Erythroblast (primary cell): ENCODE data around the gene KICS2.
"Not testable (repeated sequence)": the region's sequence is repeated elsewhere in the genome, so short reads cannot be mapped to it uniquely, and the experiment has no call there.

Experiments used
- DNase-seq, 2 experiments: peaks; one replicate each; lab custom pipeline; 2025; lab: John Stamatoyannopoulos, UW
- GATA1 ChIP-seq: IDR thresholded peaks from 2 replicates; pipeline ENCODE4 v1.6.1; 2011; ENCODE audit warnings: low read depth, mild to moderate bottlenecking, control low read depth, low read length, moderate library complexity
- POLR2A ChIP-seq: IDR thresholded peaks from 2 replicates; pipeline ENCODE4 v1.6.1; 2011; ENCODE audit warnings: mild to moderate bottlenecking, low read length

KICS2 gene

GRCh38 chr12:64203036-64203435, 19.1 kb downstream of the KICS2 start:
- TF ChIP-seq POLR2A (no peak), GATA1 (no peak)
- no peak for DNase-seq

DNA sequence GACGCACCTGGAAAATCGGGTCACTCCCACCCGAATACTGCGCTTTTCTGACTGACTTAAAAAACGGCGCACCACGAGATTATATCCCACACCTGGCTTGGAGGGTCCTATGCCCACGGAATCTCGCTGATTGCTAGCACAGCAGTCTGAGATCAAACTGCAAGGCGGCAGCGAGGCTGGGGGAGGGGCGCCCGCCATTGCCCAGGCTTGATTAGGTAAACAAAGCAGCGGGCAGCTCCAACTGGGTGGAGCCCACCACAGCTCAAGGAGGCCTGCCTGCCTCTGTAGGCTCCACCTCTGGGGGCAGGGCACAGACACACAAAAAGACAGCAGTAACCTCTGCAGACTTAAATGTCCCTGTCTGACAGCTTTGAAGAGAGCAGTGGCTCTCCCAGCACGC, 26.3 kb downstream of the KICS2 start:
- not testable (repeated sequence) for DNase-seq

DNA sequence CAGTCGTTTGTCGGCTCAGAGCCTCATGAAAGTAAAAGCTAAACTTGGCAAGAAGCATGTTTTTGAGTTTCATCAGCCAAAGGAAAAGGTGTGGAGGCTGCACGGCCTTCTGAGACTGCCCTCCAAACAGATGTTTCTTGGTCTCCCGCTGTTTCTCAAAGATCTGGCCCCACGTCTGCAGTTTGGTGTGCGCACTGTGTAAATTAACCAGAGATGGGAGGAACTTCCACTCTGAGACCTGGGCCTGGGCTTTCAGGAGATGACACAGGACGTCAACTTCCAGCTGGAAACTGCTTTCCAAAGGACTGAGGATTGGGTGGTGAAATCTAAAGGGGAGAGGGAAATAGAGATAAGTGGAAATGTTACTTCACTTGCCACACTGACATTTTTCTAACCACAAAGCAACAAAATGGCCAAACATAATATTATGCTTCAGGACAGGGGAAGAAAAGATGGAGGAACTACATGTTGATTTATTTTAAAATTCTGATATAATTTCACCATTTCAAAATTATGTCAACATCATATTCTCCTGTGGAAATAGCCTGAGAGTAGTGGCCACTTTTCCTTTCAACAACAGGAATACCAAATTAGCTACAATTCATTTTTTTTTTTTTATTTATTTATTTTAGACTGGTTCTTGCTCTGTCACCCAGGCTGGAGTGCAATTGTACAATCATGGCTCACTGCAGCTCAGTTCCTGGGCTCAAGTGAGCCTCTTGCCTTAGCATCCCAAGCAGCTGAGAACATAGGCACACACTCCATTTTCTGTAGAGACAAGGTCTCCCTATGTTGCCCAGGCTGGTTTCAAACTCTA, 27.6 kb downstream of the KICS2 start:
- TF ChIP-seq GATA1 (no peak), POLR2A (no peak)
- no peak for DNase-seq

DNA sequence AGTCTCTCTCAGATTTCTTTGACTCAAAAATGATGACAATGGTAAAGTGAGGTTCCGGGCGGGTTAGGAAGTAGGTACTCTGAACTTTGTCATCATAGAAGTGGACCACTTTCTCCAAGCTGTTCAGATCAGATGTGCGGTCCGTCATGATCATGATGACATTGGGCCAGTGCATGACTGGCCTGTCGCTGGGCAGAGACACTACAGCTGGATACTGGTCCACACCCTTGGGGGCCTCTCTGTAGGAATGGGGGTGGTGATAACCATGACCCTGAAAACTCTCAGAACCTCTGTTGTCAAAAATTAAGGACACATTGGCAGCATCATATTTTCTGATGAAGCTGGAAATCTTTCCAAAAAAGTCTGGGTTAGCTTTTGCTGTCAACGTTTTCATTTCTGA, 28.2 kb downstream of the KICS2 start:
- DNase-seq, result no peak
- TF ChIP-seq POLR2A (no peak), GATA1 (no peak)

DNA sequence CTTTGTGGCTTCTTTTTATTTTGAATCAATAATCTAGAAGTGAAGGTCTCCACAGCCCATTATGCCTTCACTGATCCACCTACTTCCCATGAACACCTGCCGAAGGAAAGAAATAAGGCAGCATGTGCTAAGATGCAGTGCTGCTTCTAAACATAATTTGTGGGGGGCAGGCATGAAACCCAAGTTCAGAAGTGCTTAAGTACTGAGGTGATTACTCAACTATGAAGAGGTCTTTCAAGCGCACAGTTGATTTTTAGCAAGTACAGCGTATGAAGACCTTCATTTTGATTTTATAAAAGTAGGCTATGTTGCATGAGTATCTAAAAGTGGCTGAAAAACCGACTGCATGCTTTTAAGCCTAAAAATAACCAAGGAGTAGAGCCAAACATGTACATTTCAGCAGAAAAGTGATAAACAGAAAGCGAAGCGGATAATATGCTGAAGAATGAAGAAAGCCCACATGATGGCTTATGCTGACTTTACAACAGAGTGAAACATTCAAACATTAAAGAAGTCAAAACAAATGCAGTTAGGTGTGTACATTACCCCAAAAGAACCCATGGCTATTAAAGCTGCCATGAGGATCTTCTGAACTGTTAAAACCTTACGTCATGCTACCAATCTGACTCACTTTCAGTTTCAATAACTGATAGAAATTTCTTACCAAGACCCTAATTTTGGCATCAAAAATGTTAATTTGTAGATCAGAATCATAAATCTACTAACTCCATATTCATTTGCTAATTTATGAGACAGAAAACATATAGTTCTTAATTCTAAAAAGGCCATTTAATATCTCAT, 29.3 kb downstream of the KICS2 start:
- DNase-seq, result no peak

GRCh38 chr12:64190140-64190539, 32.0 kb downstream of the KICS2 start:
- no peak for TF ChIP-seq GATA1
- TF ChIP-seq POLR2A, result no peak
- DNase-seq, result no peak

More for the DNA sequence above, 29.3 kb downstream of the KICS2 start:
- TF ChIP-seq GATA1 (no peak), POLR2A (no peak)

DNA sequence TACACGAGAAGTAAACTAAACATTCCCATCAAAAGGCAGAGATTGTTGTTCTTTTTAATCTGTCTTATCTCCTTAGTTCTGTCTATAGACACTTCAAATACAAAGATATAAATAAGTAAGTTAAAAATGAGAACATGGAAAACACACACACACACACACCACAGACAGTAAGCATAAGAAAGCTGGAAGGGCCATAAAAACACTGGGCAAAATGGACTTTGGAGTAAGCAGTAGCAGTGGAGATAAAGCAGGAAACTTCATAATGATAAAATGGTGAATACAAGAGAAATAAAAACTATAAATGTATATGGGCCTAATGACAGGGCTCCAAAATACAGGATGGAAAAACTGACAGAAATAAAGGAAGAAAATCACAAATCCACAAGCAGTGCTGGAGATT, 32.6 kb downstream of the KICS2 start:
- no peak for DNase-seq
- TF ChIP-seq GATA1, result no peak
- no peak for TF ChIP-seq POLR2A

DNA sequence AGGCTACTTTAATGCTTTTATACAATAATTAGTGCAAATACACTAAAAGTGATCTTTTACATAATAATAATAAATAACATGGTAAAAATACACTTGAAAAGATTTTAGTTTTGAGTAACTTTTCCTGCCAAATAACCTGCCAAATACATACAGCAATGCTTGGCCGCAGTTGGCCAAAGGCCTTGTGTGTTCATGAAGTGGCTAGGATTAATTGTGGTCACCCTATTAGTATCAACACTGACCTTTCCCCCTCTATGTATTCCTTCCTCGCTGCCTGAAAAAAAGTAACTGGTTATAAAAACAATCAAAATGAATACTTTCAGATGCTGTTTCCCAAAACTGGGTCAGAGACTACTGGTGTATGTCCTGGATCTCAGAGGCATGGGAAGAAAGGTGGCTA, 34.3 kb downstream of the KICS2 start:
- no peak for DNase-seq
- TF ChIP-seq GATA1 (no peak), POLR2A (no peak)

GRCh38 chr12:64187370-64187769, 34.7 kb downstream of the KICS2 start:
- TF ChIP-seq GATA1 (no peak), POLR2A (no peak)
- no peak for DNase-seq

DNA sequence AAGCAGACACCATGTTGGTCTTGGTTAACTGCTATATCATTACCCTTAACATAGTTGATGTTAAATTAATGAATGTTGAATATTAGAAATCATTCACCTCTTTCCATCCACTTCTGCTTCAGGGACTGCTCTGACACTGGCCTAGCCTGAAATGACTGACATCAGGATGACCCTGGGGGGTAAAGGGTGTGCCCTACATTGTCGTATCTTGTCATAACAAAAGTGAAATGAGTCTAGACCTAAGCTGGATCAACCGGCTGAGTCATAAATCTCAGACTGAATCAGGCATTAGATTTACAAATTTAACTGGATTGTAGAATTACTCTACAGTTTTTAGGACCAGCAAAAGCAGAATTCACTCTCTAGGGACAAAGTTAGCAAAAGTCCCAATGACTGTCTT, 35.3 kb downstream of the KICS2 start:
- TF ChIP-seq POLR2A, result no peak
- TF ChIP-seq GATA1, result no peak
- no peak for DNase-seq

DNA sequence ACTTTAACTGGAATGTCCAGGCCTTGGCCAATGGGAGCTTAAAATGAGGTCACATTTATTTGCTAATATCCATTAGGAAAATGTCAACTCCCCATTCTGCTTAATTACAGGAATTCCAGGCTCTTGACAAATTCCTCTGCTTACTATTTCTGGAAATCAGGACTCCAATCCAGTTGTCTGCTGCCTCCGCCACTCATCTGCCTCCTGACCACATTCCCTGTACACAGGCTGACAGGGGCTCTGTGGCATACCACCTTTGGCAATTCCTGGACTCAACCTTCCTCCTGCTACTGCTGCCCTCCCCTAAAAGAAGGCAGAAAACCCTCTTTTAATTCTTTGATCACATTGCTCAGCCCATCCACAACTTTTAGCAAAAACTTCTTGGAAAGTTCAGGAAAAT, 37.9 kb downstream of the KICS2 start:
- TF ChIP-seq POLR2A (no peak), GATA1 (no peak)
- no peak for DNase-seq

- no peak for DNase-seq
- TF ChIP-seq GATA1, result no peak
- no peak for TF ChIP-seq POLR2A
These were observed 40.4 kb downstream of the KICS2 start for GRCh38 chr12:64181430-64182291.

GRCh38 chr12:64180951-64181350, 41.1 kb downstream of the KICS2 start:
- DNase-seq, result no peak
- TF ChIP-seq GATA1, result no peak
- no peak for TF ChIP-seq POLR2A
